MM.1S (cell line): ENCODE data around the gene PKD2L1.

ENCODE experiments used
- CTCF ChIP-seq: fragments of 300-600 bp; sonication (generic); IDR thresholded peaks from 2 replicates; pipeline ENCODE4 v1.5.1; 2016; ENCODE audit warnings: antibody characterized with exemption, low read length, mixed read lengths
- EZH2 ChIP-seq: fragments of 300-600 bp; sonication (generic); optimal IDR thresholded peaks from 2 replicates; pipeline ENCODE3; 2017; ENCODE audit warnings: low read depth, mild to moderate bottlenecking, antibody characterized with exemption, low read length, mixed read lengths

- TF ChIP-seq CTCF = no peak
- no peak for TF ChIP-seq EZH2
These were observed 18.7 kb downstream of the PKD2L1 start for GRCh38 chr10:100311298-100311697.
